HUDEP-2 (cell line): ENCODE data around the gene ACTR10.
A peak's percentile ranks its signal among the peaks of the same experiment; 100 is the strongest.

Source experiments
- DNase-seq, 76 experiments: peaks; one replicate each; lab custom pipeline; 2025; ENCODE audit not compliant: unreplicated experiment in 76 of 76; lab: John Stamatoyannopoulos, UW

The ACTR10 gene

GRCh38 chr14:58278177-58278576, 78.2 kb downstream of the ACTR10 start:
- DNase-seq, result no peak

- DNase-seq, result peak in 34 of 76 experiments; percentile 9 to 60 (median 30)
These were observed 81.2 kb downstream of the ACTR10 start for GRCh38 chr14:58280954-58281787.

DNA sequence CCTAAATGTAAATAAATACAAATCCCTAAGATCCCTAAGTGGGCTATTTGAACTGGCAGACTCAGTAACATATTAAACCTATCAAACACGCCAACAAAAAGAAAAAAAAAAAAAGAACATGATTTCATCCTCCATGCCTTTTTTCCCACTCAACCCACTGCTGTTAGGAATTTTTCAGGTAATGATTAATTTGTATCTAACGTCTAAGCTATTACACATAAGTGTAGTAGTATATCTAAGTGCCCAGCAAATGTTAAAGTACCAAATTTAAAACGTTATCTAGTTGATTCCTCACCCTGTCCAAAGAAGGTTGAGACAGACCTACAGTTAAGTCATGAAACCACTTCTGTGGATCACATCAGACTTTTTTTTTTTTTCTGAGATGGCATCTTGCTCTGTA, 82.0 kb downstream of the ACTR10 start:
- no peak for DNase-seq

DNA sequence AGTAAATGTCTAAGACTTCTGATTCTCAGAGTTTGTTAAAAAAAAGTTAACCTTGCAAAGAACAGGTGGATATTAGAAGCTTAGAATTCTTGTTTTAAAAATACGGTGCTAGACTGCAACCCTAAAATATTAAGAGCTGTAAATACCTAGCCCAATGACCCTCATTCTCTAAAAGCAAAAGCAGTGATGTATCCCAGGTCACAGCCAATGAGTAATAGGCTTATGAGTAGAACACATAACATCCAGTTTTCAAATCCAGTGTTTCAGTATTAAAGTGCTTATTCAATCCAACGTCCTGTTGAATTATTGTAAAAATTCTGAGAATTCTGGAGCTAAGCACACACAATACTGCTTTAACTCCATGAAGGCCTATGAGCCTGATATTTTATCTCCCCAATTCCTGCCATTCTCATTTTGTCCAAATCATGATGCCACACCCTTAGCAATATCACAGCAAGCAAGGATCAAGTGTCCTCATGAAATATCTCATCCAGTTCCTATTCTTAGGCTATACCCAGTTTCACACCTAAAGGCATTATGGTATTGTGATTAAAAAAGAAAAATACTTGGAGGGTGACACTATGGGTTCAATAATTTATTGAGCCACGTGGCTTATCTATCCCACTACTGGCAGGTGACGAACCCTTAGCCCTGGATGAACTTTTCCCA, 83.1 kb downstream of the ACTR10 start:
- no peak for DNase-seq

DNA sequence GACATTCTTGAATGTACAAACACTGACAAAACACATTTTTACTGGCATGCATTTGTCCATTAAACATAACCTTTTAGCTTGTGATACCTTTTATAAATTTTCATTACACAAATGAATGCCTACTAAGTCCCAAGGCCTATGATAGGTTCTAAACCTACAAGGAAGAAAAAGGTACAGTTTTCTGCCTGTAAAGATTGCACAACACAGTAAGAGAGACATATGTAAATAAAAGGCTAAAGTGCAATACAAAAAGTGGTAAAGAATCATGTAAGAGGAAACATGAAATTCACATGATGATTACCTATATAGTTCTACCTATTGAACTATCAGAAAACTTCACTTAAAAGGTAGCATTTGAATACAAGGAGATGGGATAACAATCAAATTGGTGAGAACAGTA, 83.8 kb downstream of the ACTR10 start:
- no peak for DNase-seq

DNA sequence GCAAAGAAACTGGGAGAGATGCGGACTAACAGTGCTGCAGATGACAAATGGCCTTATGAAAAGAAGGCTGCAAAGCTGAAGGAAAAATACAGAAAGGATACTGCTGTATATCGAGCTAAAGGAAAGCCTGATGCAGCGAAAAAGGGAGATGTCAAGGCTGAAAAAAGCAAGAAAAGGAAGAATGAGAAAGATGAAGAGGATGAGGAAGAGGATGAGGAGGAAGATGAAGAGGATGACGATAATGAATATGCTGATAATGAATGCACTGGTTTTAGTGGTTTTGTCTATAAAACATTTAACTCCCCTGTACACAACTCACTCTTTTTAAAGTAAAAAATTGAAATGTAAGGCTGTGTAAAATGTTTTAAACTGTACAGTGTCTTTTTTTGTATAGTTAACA, 85.2 kb downstream of the ACTR10 start:
- no peak for DNase-seq
